Glomerular visceral epithelial cell (primary cell): ENCODE data around the gene TNS3.
A peak's percentile ranks its signal among the peaks of the same experiment; 100 is the strongest.

Source experiments
- DNase-seq: peaks from one replicate; pipeline ENCODE4 v3.0.0-alpha.2; 2016; ENCODE audit errors: extremely low spot score

TNS3 gene

DNA sequence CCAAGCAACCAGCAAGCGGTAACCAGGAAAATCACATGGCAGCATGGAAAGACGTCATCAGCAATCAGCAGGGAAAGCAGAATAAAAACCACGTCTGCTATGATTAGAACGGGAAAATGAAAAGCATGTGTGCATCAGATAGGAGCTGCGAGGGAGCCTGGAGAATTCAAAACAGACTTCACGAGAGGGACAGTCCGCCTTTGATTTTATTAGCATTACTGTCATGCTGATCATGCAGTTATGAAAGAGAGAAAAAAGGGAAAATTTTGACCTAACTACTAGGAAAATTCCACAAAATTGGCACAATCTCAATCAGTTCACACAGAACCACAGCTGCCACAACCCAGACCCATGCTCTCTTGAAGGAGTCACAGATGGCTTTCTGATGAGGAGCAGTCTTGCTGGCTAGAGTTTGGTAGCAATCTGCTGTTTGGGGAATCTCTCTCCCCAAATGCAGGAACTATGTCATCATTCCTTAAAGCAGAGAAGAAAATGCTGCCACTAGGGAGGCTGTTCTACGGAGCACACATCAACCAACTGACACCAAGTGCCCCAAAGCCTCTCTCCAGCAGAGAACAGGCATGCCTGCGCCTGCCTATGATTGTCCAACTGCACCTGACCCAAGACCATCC is 295.9 kb downstream of the TNS3 start:
- DNase-seq: no peak

DNA sequence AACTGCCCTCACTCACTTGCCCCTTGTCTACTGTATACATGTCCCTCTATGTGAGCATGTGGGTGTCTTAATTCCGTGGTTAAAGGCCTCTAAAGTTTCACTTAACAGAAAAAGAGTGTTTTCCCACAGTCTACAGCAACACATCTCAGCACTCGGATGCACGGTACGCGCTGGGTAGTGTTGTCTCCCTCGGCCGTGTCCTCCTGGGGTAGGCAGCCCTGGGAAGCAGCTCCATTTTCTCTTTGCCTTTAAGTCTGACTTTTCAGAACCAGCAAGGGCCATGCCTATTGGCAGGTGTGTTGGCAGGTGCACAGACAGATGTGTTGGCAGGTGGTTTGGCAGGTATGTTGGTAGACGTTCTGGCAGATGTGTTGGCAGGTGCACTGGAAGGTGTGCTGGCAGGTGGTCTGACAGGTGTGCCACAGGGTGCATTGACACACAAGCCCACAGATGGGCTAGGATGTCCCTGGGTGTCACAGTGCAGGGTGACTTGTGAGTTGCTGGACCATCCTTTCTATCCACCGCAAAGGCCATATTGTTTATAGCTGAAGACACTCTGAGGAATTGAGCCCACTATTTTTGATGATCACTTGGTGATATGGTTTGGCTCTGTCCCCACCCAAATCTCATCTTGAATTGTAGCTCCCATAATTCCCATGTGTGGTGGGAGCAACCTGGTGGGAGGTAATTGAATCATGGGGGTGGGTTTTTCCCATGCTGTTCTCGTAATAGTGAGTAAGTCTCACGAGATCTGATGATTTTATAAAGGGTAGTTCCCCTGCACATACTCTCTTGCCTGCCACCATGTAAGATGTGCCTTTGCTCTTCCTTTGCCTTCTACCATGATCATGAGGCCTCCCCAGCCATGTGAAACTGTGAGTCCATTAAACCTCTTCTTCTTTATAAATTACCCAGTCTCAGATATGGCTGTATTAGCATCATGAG is 296.9 kb downstream of the TNS3 start:
- no peak for DNase-seq

DNA sequence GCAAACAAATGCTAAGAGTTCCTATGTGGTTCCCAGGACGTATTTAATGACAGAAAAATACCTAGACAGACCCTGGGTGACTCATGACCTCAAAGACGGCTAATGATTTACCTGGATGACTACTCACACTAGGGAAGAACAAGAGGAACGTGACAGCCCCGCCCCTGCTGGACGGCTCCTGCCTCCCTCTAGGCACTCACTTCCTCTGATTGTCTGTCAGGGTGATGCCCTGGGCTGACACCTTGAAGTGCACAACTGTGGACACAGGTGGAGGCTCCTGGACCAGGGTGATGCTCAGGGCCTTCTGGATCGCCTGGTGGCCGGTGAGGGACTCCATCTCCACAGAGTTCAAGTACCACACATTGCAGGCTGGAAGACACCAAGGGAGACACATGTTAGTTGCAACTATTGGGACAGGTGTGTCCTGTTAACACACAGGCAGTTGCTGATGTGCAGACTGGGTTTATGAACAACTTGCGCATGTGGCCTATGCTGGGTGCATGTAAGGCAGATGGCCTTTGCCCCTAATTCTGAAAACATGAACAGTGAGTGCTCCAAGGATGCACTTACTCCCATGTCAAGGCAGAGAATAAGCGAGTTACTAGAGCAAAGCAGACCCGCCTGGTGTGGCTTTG is 298.3 kb downstream of the TNS3 start:
- peak; percentile 92 for DNase-seq

DNA sequence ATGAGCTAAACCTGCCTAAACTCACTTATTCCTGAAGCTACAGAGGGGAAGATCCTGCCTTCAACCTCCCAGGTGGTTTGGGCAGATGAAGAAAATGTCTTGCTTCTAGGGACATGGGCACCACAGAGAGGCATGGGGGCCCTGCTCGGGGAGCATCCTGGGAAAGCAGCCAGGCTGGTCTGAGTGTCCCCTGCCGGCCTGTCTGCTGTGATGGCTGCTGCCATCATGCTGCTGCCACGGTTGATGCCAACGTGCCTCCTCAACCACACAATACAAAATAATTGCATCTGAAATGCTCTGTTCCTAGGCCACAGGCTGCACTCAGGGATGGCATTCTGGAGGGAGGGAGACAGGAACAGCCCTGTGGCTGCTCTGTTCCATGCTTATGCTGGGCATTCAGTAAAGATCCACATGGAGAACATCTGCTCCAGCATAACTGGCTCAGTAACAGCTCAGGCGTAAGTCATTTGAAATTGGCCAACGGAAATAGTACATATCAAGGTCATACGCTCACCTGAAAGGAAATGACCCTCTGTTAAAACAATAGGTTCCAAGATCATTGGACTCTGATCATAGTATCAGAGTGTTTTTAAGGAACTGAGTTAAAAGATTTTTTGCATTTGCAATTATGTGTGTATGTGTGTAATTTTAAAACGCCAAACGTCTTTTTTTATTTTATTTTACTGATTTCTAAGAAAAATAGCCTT is 299.0 kb downstream of the TNS3 start:
- DNase-seq: peak; percentile 64

DNA sequence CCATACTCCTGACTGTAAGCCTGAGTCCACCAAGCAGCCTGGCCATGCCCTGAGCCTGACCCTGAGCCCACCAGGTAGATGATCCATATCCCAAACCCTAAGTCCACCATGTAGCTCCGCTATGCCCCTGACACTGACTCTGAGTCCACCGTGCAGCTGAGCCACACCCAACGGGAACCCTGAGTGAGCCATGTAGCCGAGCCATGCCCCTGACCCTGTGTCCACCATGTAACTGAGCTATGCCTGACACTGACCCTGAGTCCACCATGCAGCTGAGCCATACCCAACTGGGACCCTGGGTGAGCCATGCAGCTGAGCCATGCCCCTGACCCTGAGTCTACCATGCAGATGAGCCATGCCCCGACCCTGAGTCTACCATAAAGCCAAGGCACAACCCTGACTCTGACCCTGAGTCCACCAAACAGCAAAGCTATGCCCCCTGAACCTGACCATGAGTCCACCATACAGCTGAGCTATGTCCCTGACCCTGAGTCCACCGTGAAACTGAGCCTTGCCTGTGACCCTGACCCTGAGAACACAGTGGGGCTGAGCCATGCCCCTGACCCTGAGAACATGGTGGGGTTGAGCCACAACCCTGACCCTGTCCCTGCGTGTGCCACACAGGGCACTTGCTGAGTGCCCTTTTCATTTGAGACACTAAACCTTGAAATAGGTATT is 299.8 kb downstream of the TNS3 start:
- DNase-seq: no peak

DNA sequence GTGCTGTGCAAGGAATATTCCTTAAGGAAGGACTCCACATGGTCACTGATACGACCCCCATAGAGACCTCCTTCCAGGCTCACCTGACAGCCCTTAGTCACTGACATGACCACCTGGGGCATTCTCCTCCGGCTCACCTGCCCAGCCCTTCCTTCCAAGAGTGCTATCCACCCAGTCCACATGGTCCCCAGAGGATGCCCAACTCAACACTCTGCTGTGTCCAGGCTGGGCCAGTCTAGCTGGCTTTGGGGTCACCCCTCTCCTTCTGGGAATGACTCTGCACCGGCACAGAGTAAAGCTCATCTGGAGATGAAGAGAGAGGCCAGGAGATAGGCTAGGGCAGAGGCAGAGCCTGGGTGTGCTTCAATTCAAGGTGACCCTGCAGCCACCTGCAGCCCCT is 300.8 kb downstream of the TNS3 start:
- no peak for DNase-seq

DNA sequence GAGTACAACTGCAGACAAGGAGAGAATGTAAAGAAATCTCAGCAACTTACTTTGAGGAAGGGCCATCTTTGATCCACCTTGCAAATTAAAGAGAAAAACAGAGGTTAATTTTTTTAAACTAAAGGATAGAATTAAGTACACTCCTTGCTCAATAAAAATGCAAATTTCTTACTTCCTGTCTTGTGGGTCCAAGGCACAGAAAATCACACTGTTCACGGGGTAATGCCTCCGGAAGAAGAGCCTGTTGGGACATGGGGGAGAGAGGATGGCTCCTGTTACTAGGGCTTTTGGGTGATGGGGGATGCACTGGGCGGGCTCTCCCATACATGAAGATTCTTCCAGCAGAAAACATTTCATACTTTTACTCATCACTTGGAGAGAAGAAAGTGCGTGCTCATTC is 301.8 kb downstream of the TNS3 start:
- no peak for DNase-seq

DNA sequence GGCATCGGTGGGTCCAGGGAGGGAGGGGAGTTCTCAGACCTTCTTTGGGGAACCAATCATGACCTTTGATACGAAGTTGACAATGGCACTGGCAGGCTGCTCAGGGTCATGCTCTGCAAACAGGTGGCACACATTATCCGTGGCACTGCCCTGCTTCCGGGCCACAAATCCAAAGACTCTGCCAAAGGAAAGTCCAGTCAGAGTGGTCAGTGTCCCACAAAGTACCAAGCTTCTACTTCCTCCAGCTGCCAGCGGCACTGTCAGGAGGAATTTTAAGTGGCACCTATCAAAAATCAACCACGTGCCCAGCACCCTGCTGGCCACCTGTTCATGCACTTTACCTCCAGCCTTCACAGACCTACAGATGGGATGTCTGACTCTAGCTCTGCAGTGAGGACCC is 303.9 kb downstream of the TNS3 start:
- DNase-seq: no peak

DNA sequence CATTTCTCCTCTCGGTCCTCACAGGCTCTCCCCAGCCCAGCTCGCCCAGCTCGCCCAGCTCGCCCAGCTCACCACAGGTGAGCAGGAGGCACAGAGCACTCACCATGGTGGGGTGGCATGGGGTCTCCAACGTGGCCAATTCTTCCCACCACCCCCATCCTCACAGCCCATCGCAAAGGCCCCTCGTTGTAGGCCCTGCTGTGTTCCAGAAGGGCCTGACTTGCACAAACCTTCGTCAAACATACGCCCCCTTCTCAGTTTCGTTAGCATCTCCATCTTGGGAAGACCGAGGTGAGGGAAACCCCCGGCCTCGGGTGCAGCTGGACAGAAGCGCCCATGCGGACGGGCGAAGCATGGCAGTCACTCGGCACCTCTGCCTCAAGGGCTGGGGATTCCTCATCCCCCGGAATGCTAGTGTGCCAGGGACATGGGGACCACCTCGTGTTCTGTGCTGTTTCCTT is 304.6 kb downstream of the TNS3 start:
- DNase-seq: no peak

DNA sequence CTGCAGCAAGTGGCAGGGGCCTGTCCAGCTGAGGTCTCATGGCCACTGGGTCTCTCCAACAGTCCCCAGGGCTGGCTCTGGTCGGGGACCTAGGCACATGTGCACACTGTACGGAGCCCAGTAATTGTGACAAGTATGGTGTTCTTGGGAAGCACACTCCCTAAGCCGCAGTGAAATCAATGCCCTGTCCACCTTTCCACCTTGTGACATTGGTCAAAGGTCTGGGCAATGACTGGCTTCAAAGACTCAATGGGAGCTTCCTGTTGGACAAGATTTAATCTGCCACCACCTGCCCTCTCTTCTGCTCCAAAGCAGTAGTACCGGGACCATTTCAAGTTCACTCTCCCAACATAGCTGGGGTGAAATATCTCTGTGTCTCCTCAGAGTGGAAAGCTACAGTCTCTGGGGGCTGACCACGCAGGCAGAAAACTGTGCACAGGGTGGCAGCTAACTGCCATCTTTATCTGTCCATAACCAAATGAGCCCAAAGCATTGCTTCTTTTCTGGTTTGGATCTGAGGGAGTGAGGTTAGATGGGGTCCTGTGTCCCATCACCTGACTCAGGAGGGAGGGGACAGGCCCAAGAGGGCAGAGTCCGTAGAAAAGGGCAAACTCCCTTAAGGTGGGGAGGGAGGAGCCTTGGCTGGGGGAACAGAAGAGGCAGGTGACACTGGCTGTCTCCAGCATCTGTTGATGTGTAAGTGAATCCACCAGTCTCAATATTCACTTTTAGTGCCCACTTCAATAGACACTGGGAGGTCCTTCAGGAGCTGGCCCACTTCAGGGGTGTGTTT is 307.7 kb downstream of the TNS3 start:
- no peak for DNase-seq

DNA sequence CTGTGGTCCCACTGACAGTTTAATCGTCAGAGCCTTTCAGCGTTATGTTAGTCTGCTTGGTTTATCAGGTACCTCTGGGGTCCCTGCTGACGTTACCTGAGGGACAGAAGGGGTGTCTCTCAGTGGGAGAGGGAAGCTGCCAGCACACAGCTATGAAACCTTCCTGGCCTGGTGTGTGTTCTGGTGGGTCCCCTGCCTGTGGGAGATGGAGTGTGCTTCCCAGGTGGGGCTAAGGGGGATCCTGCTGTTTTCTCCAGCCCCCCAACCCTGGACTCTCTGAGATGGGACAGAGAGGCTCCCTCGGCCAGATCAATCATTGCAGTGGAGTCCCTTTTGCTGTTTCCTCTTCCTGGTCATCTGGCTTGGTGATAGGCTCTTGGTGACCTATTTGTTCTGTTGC is 308.8 kb downstream of the TNS3 start:
- DNase-seq: no peak

DNA sequence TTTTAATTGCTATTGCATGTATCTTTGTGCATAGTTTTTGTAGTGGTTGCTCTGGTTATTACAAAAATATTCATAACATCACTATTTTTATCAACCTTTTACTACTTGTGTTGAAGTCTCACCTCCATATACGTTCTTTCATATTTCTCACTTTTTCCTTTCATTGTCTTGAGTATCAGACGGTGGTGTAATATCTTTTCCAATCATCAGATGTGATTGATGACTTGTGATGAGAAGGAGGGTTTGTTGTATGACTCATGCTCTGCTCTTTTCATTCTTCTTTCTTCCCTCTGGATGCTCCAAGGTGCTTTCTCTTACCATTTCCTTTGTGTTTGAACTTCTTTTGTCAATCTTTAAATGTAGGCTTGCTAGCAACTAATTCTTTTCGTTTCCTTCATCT is 310.2 kb downstream of the TNS3 start:
- no peak for DNase-seq

DNA sequence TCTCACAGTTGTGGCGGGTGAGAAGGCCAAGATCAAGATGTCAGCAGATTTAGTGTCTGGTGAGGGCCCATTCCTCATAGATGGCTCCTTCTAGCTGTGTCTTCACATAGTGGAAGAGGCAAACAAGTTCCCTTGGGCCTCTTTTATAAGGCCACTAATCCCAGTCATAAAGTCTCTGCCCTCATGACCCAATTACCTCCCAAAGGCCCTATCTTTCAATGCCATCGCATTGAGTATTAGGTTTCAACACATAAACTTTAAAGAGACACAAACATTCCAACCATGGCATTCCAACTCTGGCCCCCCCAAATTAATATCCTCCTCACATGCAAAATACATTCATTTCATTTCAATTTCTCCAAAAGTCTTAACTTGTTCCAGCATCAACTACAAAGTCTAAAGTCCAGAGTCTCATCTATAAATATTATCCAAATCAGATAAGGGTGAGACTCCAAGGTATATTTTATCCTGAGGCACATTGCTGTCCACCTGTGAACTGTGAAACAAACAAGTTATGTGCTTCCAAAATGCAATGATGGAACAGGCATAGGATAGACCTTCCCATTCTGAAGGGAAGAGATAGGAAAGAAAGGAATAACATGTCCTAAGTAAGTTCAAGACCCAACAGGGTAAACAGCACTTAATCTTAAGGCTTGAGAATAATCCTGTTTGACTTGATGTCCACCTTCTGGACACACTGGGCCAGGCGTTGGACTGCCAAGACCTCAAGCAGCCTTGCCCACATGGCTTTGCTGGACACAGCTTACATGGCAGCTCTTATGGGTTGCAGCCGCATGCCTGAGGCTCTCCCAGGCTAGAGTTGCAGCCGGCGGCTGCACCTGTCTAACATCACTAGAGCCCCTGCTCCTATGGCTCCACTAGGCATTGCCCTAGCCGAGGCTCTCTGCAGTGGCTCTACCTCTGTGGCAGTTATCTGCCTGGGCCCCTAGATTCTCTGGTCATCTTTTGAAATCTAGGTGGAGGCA is 312.8 kb downstream of the TNS3 start:
- no peak for DNase-seq

DNA sequence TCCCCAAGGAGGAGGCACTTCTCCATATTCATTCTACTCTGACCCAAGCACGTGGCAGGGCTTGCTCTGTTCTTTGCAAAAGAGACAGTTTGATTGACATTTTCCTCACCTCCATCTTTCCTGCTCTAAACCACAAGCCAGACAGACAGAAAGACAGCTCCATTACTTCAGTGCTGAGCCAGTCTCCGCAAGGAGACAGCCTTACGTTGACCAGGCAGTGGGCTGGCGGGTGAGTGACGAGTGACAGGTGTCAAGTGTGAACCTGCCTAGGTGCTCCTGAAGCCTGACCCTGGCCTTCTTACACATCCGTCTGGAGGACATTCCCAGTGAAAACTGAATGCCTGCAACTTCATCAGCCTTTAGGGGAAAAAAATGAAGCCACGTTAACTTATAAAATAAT is 314.6 kb downstream of the TNS3 start:
- no peak for DNase-seq

DNA sequence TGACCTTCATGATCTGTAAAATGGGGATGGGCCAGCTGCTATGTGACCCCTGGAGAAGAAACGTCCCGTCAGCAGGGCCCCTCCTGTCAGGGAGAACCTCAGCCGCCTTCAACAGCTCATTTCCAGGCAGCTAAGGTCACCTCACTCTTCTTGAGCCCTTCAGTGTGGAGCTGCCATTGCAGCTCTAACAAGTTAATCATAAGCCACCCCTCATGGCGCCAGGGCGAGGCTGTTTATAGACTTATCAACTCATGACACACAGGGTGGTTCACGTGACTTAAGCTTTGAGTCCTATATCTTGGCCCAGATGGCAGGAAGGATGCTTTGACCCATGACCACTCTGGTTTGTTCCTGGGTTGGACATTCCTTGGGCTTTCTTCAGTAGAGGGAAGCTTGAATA is 315.1 kb downstream of the TNS3 start:
- DNase-seq: peak; percentile 83

DNA sequence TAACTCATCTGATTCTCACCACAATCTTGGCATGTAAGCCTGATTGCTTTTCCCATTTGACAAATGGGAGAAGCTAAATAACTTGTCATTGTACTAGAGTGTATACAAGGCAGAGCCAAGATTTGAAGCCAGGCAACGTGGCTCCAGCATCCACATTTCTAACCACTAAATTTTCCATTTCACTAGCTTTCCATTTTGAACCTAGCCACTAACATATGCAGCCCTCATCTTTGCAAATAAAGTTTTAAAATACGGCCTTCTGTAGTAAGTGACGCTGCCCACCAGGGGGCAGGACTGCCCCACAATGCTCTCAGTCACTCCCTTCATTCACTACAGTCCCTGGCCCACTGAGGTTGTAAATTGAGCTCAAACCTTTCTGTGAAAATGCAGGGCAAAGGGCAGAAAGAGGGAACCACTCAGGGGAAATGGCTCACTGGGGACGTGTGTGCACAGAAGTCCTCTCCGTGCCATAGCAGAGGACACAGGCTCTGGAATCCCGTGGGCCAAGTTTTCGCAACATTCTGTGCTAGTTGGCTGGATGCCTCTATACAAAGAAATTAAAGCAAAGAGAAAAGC is 315.7 kb downstream of the TNS3 start:
- peak; percentile 79 for DNase-seq

DNA sequence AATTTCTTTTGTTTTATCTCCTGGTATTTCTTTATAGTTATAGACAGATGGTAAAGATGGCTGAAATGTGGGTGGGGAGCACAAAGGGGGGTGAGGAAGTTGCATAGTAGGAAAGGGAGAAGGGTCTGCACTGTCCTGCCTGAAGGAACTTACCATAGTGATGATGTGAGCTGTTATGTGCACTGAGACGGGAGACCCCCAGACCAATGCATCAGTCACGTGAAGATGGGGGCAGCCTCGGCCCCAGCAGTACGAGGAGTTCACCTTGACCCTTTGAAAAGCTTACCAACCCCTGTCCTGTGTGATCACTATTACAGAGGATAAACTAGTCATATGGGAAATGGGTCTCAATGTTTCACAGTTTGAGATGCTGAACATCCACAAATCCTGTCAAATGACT is 316.3 kb downstream of the TNS3 start:
- no peak for DNase-seq

DNA sequence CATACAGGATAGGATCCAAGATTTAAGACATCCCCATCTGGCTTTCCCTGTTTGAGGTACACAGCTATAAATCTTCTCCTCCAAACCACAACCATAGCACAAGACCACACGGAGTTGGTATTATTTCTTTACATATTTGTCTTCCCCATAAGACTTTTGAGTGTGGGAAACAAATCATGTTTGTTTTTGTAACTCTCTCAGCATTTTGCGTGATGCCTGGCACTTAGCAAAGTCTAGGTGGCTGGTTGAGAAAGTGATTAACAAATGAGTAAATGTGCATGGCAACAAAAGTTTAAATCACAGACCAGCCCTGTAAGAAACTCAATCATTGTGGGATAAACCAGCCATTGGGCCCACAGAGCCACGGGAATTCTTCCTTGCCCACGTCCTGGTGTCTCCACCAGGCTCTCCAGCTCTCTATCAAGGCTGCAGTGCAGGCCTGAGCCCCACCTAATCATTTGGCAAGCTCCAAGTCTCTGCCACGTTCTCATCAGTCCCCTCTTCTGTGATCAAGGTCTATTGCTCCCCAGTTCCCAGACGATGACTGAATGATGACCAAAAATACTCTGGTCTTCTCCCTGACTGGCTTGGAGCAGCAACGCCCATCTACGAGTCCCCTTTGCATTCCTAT is 317.8 kb downstream of the TNS3 start:
- no peak for DNase-seq

DNA sequence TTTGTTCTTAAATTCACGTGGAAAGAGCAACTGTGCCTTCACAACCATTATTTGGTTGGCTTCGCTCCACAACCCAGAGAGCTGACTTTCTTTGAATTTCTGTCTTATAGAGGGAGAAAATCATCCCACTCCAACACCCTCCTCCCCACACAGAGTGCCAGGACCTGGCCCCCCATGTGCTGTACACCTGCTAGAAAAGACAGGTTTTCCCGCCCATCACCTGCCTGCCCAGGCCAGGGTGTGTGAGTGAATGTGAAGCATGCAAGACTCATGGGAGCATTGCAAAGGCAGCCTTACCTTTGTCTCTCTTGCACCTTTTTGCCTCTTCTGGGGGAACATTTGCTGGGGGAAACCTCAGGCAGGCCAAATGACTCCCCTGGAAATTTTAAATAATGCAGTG is 319.0 kb downstream of the TNS3 start:
- DNase-seq: no peak
